HG03439 (cell line): Measurements from ENCODE around the gene SF1.

Experiments
- ATAC-seq: cut with Tn5 transposase; IDR thresholded peaks from one replicate; pipeline ENCODE4 v1.9.1; 2021; ENCODE audit warnings: mild to moderate bottlenecking, moderate library complexity; ENCODE audit not compliant: unreplicated experiment

The SF1 gene

DNA sequence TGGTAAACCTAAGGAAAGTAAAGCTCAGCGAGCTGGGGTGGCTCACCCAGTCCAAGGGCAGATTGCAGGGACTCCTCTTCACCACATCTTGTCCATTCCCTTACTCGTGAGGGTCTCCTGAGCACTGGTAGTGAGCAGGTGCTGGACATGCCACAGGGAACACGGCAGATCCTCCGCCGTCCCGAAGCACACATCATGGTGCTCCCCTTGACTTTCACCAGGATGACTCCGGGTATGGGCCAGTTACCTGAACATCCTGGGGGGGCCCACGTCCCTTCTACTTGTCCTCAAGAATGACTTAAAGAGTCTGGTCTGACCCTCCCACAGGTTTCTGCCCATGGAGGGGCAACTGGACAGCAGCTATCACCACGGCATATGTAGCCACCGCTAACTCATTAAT lies 8.0 kb upstream of the SF1 start:
- ATAC-seq: no peak

- no peak for ATAC-seq
Measured at GRCh38 chr11:64784813-64785581, 6.7 kb upstream of the SF1 start.

DNA sequence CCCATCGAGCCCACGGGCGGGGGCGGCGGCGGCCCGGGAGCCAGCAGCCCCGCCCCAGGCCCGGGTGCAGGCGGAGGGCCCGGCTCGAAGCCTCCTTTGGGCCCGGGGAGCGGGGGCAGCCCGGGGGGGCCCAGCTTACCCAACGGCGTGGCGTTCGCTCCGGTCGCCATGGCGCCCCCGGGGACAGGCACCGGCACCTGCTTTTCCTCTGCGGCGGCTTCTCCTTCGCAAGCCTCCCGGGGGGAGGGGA lies 194 bp downstream of the SF1 start:
- no peak for ATAC-seq

DNA sequence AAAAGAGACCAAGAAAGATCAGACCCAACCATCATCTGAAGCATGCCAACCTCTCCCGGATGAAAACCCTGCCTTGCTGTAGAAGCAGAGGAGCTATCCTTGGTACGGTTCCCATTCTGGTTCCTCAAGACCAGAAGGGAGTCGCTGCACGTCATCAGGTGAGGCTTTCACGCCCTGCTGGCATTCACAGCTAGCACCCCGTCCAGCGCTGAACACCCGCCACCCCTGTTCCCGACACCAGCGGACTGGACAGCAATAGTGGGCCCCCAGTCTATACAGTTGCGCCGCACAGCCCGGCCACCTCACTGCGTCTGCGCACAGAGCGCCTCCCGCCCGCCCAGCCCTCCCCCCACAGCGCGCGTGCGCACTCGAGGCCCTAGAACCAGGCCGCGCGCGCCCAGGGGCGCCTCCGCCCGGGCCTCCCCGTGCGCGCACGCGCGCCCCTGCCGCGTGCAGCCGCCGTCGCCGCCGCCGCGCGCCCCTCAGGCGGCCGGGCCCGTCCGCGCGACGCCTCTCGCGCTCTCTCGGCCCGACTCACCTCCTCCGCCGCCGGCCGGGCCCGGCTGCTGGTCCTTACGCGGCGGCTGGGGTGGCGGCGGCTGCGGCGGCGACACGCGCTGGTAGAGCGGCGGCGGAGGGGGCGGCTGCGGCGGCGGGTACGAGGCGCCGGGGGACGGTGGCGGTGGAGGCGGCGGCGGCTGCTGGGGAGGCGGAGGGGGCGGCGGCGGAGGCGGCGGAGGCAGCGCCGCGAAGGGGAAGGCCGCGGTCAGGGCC lies 706 bp downstream of the SF1 start:
- peak; percentile 15 for ATAC-seq

DNA sequence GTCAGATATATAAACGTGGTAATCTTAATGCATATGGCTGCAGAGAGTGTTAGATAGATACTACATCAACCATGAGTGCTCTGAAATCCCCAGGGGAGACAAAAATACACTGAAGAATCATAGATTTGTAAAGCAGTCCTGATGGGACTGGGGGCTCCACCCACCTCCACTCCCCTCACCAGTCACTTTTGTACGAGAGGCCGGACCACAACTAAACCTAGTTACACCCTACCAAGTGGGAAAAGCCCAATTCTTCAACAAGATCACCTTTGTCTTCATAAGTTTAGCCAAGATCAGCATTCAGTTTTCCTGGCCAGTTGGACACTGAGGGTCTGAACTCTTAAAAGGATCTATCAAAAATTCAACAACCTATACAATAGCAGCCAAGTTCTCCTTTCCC lies 1.5 kb downstream of the SF1 start:
- no peak for ATAC-seq

DNA sequence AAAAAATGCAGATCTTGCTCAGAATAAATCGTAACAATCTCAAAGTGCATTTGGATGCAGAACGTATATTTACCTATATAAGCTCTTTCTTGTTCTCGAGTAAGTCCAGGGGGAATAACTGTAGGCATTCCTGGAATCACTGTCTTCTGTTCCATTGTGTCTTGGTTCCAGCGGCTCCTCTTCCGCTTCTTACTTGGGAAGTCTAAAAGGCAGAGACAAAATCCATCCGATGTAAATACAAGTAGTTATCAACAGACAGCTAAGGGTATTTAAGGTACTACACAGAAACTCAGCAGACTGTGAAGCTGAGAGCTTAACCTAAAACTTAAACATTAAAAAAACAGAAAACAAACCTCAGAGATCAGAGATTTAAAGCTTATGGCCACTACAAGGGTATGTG lies 1.9 kb downstream of the SF1 start:
- ATAC-seq: no peak

GRCh38 chr11:64774144-64774543 lies 4.2 kb downstream of the SF1 start:
- ATAC-seq: no peak

DNA sequence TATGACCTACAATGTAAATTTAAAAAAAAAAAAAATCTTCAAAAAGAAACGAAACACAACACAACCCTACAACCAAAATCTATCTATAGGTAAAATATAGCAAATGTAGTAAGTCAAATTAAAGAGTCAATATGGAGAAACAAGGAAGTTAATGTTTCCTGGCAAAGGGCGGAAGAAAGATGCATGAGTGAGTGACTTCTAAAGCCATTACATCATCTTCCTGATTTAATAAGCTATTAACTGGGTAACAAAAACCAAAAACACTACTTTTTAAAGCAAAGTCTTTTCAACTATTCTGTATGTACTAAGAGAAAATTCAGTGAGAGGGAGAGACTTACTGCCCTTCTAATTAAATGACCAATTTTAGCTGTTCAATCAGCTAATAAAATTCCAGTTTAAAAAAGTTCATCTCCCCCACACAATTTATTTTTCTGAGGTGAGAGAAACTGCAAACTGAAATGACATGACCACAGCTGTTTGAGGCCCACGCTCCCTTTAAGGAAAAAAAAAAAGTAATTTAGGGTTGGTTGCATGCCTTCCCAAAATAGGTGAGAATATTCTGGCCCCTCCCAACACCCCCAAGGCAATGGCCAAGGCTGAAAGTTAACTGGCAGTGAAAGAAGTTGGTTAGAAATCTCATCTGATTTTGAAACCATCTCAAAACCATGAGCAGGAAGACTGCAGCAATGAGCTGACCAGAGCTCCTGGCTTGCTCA lies 5.9 kb downstream of the SF1 start:
- ATAC-seq: no peak

- no peak for ATAC-seq
Measured at GRCh38 chr11:64771861-64772260, 6.5 kb downstream of the SF1 start.

- ATAC-seq: no peak
Measured at GRCh38 chr11:64770120-64770519, 8.2 kb downstream of the SF1 start.

DNA sequence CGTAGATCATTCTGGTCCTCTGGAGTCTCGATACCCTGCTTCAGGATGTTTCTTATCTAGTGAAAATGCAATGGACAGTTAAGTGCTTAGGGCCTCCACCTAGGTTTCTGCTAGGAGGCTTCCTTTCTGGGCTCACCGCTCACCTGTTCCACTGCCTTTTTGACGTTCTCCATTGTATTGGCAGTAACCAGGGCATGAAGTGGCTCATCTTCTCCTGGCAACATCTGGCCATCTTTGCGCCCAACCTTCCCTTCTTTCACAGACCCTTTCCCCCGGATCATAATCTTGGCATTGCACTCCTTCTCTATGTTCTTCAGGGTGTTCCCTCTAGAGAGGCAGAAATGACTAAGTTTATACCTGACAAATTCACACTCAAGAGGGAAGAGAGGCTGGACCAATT lies 9.1 kb downstream of the SF1 start:
- no peak for ATAC-seq

GRCh38 chr11:64768300-64768694 lies 10.0 kb downstream of the SF1 start:
- ATAC-seq: no peak

- ATAC-seq: no peak
Measured at GRCh38 chr11:64767344-64768299, 10.7 kb downstream of the SF1 start.

DNA sequence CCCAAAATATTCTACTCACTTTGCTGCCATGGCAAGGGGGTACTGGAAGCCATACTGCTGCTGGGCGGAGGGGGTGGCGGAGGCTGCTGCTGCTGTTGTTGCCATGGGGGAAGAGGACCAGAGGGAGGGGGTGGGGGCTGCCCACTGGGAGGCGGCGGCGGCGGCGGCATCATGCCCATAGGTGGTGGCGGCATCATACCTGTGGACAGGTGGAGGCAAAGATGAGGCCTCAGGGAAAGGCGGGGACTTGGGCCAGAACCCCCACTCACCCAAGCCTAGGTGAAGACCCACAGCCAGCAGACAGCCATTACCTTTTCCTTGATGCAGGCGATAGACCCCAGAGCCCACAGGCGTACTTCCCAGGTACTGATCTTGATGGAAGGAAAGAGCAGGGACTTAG lies 11.5 kb downstream of the SF1 start:
- ATAC-seq: no peak

DNA sequence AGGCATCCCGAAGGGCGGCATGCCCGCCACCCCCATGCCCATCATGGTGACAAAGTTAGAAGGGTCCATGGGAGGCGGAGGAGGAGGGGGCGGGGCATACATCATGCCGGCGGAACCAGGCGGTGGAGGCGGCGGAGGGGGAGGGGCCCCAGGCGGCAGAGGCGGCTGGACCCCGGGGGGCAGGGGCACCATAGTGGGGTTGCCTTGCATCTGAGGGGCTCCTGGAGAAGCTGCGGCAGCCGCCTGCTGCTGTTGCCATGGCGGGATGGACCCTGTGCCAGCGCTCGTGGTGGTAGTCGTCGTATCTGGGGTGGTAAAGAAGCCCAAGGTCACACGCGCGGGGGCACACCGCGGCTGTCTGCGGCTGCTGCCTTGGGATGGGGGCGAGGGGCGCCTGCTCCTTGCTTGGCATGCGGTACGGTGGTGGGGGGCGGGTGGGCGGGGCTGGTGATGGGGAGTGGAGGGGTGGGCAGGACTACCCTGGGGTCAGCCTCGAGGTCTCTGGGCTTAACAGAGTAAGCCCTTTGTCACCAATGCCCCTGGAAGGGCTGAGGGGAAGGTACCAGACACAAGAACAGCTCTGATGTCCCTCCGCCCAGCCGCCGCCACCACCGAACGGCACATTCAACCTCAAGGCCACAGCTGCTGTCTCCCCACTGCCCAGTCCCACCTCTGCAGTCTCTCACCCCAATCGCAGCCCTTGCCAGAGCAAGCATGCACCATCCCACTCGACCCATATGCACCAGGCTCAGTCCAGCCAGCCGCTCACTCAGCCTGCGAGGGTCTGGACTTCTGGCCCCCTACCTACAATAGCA lies 12.3 kb downstream of the SF1 start:
- ATAC-seq: no peak

DNA sequence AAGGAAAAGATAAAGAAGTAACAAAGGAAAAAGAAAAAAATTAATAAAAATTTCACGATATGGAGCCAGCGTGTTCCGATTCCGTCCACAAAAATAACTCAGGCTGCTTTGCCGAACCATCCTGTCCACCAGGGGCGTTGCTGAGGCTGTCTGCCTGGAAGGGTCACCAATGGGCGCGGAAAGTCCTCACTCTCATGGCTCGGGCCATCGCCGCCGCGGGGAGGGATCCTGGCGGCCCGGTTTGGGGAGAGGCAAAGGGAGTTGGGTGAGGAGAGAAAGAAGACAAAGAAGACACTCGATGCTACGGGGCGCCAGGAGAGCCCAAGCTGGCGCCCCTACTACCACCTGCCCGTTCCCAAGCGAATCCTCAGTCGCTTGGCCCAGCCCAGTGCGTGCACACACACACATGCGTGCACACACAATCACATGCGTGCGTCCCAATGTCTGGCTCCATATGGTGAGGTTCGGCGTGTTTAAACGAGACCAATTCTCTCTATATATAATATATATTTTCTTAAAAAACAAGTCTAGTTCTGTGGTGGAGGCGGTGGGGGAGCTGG lies 13.0 kb downstream of the SF1 start:
- no peak for ATAC-seq

DNA sequence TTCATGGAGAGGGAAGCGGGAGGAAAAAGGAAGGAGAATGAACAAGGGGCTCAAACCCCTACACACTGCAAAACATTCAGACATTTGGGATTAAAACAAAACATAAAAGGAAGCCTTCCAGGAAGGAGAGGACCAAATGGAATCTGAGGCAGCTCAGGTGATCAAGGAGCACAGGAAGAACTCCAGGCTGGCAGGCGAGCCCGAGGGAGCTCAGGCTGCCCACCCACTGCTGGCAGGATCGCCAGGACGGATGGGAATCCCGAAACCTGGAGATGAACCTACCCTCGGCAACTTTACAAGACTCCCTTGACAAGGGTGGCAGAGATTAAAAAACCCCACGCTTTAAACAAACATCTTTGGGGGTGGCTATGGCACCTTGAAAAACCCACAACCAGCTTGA lies 13.6 kb downstream of the SF1 start:
- no peak for ATAC-seq

- no peak for ATAC-seq
Measured at GRCh38 chr11:64764040-64764611, 14.2 kb downstream of the SF1 start.

DNA sequence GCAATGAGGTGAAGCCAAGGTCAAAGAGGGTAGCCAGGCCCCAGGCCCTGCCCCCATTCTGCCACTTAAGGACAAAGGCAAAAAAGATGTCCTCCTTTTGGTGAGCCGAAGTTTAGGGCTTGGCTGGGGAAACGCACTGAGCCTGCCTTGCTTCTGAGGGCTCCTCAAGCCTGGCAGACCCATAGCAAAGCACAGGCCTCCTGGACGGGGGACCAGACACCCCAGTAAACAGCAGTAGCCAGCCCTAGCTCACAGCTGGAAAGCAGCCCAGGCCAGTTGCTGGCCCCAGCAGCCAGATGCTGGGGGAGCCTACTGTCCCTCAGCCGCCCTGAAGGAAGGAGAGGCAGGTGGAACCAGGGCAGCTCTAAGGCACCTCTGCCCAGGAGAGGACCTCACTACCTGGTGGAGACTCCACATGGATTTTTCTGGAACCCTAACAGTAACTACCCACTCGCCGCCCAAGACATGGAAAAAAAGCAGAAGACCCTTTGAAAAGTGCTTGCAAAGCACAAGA lies 14.8 kb downstream of the SF1 start:
- no peak for ATAC-seq
